GM21515 (cell line): ENCODE data around the gene QPRT.
"Not testable (repeated sequence)": the region's sequence is repeated elsewhere in the genome, so short reads cannot be mapped to it uniquely, and the experiment has no call there.

Experiments
- ATAC-seq: cut with Tn5 transposase; IDR thresholded peaks from one replicate; pipeline ENCODE4 v1.9.1; 2021; ENCODE audit not compliant: unreplicated experiment

Gene QPRT

DNA sequence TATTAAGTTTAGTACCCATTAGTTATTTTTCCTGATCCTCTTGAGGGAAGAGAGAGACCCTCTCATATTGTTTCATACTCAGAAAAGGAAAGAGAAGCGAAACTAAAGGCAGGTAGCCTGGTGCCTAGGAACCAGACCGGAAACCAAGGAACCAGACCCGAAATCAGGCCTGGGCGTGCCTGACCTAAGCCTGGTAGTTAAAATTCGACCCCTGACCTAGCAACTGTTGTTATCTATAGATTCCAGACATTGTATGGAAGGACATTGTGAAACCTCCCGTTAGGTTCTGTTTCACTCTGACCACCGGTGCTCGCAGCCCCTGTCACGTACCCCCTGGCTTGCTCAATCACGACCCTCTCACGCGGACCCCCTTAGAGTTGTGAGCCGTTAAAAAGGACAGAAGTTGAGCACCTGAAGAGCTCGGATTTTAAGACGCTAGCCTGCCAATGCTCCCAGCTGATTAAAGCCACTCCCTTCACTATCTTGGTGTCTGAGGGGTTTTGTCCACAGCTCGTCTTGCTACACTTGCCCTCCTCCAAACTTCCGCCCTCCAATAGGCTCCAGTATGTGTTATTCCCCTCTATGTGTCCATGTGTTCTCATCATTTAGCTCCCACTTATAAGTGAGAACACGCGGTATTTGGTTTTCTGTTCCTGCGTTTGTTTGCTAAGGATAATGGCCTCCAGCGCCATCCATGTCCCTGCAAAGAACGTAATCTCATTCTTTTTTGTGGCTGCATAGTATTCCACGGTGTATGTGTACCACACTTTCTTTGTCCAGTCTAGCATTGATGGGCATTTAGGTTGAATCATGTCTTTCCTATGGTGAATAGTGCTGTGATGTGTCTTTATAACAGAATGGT lies 10.7 kb downstream of the QPRT start:
- not testable (repeated sequence) for ATAC-seq

DNA sequence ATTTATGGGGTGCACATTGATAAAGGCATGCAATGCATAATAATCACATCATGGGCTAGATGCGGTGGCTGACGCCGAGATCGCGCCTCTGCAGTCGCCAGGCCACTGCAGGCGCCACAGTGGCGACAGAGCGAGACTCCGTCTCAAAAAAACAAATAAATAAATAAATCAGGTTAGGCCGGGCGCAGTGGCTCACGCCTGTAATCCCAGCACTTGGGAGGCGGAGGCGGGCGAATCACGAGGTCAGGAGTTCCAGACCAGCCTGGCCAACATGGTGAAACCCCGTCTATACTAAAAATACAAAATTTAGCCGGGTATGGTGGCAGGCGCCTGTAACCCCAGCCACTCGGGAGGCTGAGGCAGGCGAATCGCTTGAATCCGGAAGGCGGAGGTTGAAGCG lies 13.6 kb downstream of the QPRT start:
- not testable (repeated sequence) for ATAC-seq

DNA sequence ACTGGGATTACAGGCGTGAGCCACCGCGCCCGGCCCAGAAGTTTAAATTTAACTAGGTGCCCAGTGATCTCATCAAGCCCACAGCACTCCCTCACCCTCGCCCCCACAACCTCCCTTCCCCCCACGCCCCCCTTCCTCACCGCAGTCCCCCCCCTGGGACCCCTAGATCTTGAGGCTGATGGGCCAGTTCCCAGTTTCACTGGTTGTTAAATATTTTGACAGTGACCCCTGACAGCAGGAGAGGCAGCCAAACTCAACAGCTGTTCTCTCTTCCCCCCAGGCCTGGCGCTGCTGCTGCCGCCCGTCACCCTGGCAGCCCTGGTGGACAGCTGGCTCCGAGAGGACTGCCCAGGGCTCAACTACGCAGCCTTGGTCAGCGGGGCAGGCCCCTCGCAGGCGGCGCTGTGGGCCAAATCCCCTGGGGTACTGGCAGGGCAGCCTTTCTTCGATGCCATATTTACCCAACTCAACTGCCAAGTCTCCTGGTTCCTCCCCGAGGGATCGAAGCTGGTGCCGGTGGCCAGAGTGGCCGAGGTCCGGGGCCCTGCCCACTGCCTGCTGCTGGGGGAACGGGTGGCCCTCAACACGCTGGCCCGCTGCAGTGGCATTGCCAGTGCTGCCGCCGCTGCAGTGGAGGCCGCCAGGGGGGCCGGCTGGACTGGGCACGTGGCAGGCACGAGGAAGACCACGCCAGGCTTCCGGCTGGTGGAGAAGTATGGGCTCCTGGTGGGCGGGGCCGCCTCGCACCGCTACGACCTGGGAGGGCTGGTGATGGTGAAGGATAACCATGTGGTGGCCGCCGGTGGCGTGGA lies 15.6 kb downstream of the QPRT start:
- ATAC-seq = no peak

GRCh38 chr16:29695675-29696074 lies 16.7 kb downstream of the QPRT start:
- ATAC-seq = not testable (repeated sequence)

- ATAC-seq = no peak
Observed at GRCh38 chr16:29696881-29697331, 17.9 kb downstream of the QPRT start.

DNA sequence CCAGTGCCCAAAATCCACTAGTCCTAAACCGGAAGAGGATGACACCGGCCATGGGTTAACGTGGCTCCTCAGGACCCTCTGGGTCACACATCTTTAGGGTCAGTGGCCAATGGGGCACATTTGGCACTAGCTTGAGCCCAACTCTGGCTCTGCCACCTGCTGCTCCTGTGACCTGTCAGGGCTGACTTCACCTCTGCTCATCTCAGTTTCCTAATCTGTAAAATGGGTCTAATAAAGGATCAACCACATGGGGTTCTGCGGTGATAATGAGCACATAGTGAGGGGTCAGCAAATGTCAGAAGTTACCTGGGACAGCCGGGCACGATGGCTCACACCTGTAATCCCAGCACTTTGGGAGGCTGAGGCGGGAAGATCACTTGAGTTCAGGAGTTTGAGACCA lies 18.4 kb downstream of the QPRT start:
- ATAC-seq = no peak

- no peak for ATAC-seq
Observed at GRCh38 chr16:29698042-29698441, 19.1 kb downstream of the QPRT start.

- no peak for ATAC-seq
Observed at GRCh38 chr16:29698484-29699323, 19.7 kb downstream of the QPRT start.

- ATAC-seq = no peak
Observed at GRCh38 chr16:29699324-29700219, 20.6 kb downstream of the QPRT start.

DNA sequence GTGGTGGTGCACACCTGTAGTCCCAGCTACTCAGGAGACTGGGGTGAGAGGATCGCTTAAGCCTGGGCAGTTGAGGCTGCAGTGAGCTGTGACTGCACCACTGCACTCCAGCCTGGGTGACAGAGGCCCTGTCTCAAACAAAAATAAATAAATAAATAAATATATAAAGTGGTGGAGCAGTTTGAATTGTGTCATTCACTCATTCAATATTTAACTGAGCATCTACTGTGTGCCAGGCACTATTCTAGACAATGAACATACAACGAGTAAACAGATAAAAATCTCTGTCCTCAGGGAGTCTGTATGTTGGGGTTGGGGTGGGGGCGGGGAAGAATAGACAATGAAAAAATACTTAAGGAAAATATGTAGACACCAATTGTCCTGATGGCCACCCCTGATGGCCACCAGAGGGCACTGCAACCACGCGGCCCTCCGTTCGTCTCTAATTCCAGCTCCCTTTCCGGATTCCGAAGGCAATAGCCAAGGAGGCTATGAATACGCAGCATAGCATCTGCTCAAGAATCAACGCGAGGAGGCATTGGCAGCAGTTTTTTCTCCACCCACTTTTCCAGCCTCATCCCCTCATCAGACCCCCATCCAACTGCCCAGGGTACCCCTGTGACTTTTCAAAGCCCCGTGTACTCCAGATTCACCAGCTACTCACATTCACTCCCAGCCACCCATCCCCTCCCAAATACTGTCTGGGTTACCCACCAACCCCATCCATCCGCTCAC lies 21.4 kb downstream of the QPRT start:
- no peak for ATAC-seq

- ATAC-seq = no peak
Observed at GRCh38 chr16:29701214-29701555, 22.2 kb downstream of the QPRT start.

- ATAC-seq = no peak
Observed at GRCh38 chr16:29702269-29702668, 23.3 kb downstream of the QPRT start.

DNA sequence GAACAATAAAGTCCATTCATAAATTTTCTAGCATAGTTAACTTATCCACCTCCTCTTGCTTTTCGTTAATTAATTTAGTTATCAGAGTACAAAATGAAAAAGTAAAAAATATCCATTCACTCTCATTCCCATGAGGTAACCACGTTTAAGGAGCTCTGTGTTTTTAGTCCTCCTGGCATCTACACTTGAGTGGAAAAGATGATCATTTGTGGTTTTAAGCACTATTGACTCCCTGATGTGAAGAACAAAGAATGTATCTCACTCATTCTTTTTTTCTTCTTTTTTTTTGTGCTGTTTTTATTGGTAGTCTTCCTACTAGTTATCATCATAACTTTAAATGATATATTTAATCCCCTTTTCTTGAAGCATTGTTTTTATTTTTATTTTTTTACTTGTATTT lies 26.1 kb downstream of the QPRT start:
- ATAC-seq = no peak

DNA sequence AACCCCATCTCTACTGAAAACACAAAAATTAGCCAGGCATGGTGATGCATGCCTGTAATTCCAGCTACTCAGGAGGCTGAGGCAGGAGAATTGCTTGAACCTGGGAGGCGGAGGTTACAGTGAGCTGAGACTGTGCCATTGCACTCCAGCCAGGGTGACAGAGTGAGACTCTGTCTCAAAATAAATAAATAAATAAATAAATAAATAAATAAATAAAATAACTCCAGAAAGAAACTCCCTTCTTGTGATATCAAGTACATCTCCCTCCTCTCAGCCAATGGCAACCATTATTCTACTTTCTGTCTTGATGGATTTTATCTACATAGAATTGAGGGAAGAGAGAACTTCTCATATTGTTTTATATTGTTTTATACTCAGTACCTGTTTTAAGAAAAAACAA lies 28.2 kb downstream of the QPRT start:
- ATAC-seq = not testable (repeated sequence)

- ATAC-seq = no peak
Observed at GRCh38 chr16:29708917-29709600, 30.1 kb downstream of the QPRT start.

- not testable (repeated sequence) for ATAC-seq
Observed at GRCh38 chr16:29709657-29710056, 30.7 kb downstream of the QPRT start.

- no peak for ATAC-seq
Observed at GRCh38 chr16:29710227-29711219, 31.5 kb downstream of the QPRT start.

GRCh38 chr16:29712809-29713208 lies 33.8 kb downstream of the QPRT start:
- ATAC-seq = no peak
